H9 (cell line): Measurements from ENCODE around the gene ADARB2. TPM values are rescaled to one million over a fixed set of nuclear protein-coding genes. Genes with fewer than 3 reads are reported as not detected.
A peak's percentile ranks its signal among the peaks of the same experiment; 100 is the strongest.

ENCODE experiments used
- DNase-seq: peaks from one replicate; pipeline ENCODE4 v3.0.0-alpha.2; 2017
- H2AFZ ChIP-seq: one replicate; pipeline ENCODE4 v1.6.1; 2013; ENCODE audit warnings: mild to moderate bottlenecking, low read length, control low read depth, moderate library complexity
- H2AK5ac ChIP-seq: 2 replicates; pipeline ENCODE4 v1.6.1; 2013; ENCODE audit warnings: low read length, control low read depth, mixed read lengths; ENCODE audit not compliant: insufficient read length
- H2BK120ac ChIP-seq: one replicate; pipeline ENCODE4 v1.6.1; 2013; ENCODE audit warnings: low read depth, mild to moderate bottlenecking, low read length, control low read depth, inconsistent platforms; ENCODE audit not compliant: poor library complexity, severe bottlenecking
- H2BK12ac ChIP-seq: 2 replicates; pipeline ENCODE4 v1.6.1; 2013; ENCODE audit warnings: low read length, control low read depth, mixed read lengths, low read depth; ENCODE audit not compliant: insufficient read length
- H2BK15ac ChIP-seq: 2 replicates; pipeline ENCODE4 v1.6.1; 2013; ENCODE audit warnings: low read depth, low read length, control low read depth
- H2BK20ac ChIP-seq: one replicate; pipeline ENCODE4 v1.6.1; 2013; ENCODE audit warnings: low read depth, mild to moderate bottlenecking, low read length, control low read depth, inconsistent platforms; ENCODE audit not compliant: poor library complexity, severe bottlenecking
- H2BK5ac ChIP-seq: 2 replicates; pipeline ENCODE4 v1.6.1; 2013; ENCODE audit warnings: low read length, control low read depth, mixed read lengths; ENCODE audit not compliant: insufficient read length
- H3K14ac ChIP-seq: 2 replicates; pipeline ENCODE4 v1.6.1; 2013; ENCODE audit warnings: low read length, control low read depth; ENCODE audit not compliant: insufficient read depth
- H3K18ac ChIP-seq: 2 replicates; pipeline ENCODE4 v1.6.1; 2013; ENCODE audit warnings: low read depth, mild to moderate bottlenecking, mixed read lengths, low read length, control low read depth; ENCODE audit not compliant: insufficient read length
- H3K23ac ChIP-seq: 2 replicates; pipeline ENCODE4 v1.6.1; 2013; ENCODE audit warnings: low read length, control low read depth, mixed read lengths, low read depth; ENCODE audit not compliant: insufficient read length
- H3K23me2 ChIP-seq: 2 replicates; pipeline ENCODE4 v1.6.1; 2013; ENCODE audit warnings: low read depth, mild to moderate bottlenecking, mixed read lengths, low read length, control low read depth; ENCODE audit not compliant: insufficient read length, poor library complexity, severe bottlenecking
- H3K27ac ChIP-seq: 2 replicates; pipeline ENCODE4 v1.5.1; 2013; ENCODE audit warnings: low read length, control low read depth, mixed read lengths, low read depth; ENCODE audit not compliant: insufficient read length
- H3K27me3 ChIP-seq: 2 replicates; pipeline ENCODE4 v1.6.1; 2013; ENCODE audit warnings: low read length, control low read depth, inconsistent platforms; ENCODE audit not compliant: insufficient read depth
- H3K4ac ChIP-seq: 2 replicates; pipeline ENCODE4 v1.6.1; 2013; ENCODE audit warnings: low read depth, mild to moderate bottlenecking, control low read depth, inconsistent platforms, low read length, moderate library complexity
- H3K4me1 ChIP-seq: 2 replicates; pipeline ENCODE4 v1.6.1; 2013; ENCODE audit warnings: low read length, control low read depth, inconsistent platforms; ENCODE audit not compliant: insufficient read depth
- H3K4me2 ChIP-seq: 2 replicates; pipeline ENCODE4 v1.6.1; 2013; ENCODE audit warnings: low read length, control low read depth, mixed read lengths; ENCODE audit not compliant: insufficient read length, insufficient read depth
- H3K56ac ChIP-seq: 2 replicates; pipeline ENCODE4 v1.6.1; 2013; ENCODE audit warnings: low read depth, mild to moderate bottlenecking, mixed read lengths, low read length, control low read depth; ENCODE audit not compliant: insufficient read length
- H3K79me1 ChIP-seq: 2 replicates; pipeline ENCODE4 v1.6.1; 2013; ENCODE audit warnings: low read depth, mild to moderate bottlenecking, moderate library complexity, low read length, control low read depth, inconsistent platforms; ENCODE audit not compliant: insufficient read depth, poor library complexity, severe bottlenecking
- H3K79me2 ChIP-seq: 2 replicates; pipeline ENCODE4 v1.6.1; 2013; ENCODE audit warnings: low read length, control low read depth, inconsistent platforms; ENCODE audit not compliant: insufficient read depth
- H3K9ac ChIP-seq: 2 replicates; pipeline ENCODE4 v1.6.1; 2013; ENCODE audit warnings: low read length, control low read depth, mixed read lengths; ENCODE audit not compliant: insufficient read length; ENCODE audit errors: extremely low read depth
- H3K9me3 ChIP-seq: one replicate; pipeline ENCODE4 v1.6.1; 2013; ENCODE audit warnings: low read depth, low read length, inconsistent platforms; ENCODE audit not compliant: control insufficient read depth
- H3T11ph ChIP-seq: one replicate; pipeline ENCODE4 v1.6.1; 2013; ENCODE audit warnings: mild to moderate bottlenecking, low read length, control low read depth, inconsistent platforms
- H4K20me1 ChIP-seq: one replicate; pipeline ENCODE4 v1.6.1; 2013; ENCODE audit not compliant: control insufficient read depth, insufficient read length, insufficient read depth
- H4K5ac ChIP-seq: 2 replicates; pipeline ENCODE4 v1.6.1; 2013; ENCODE audit warnings: low read depth, mild to moderate bottlenecking, mixed read lengths, low read length, control low read depth; ENCODE audit not compliant: insufficient read length
- H4K8ac ChIP-seq: replicated peaks from 2 replicates; pipeline ENCODE4 v1.6.1; 2013; ENCODE audit warnings: low read length, control low read depth, mixed read lengths, low read depth; ENCODE audit not compliant: insufficient read length
- H4K91ac ChIP-seq: 2 replicates; pipeline ENCODE4 v1.6.1; 2013; ENCODE audit warnings: low read depth, mild to moderate bottlenecking, moderate library complexity, mixed read lengths, low read length, control low read depth; ENCODE audit not compliant: insufficient read length
- H3K27ac Mint-ChIP-seq, 3 experiments: 2 replicates in 2 of 3; 3 replicates in 1 of 3; pipeline ENCODE4 v1.8.0; 2020 to 2021; ENCODE audit warnings: mixed read lengths in 3 of 3, mild to moderate bottlenecking in 1 of 3, moderate library complexity in 1 of 3
- H3K27me3 Mint-ChIP-seq: 2 replicates; pipeline ENCODE4 v1.8.0; 2021; ENCODE audit warnings: low read depth, mild to moderate bottlenecking, moderate library complexity, mixed read lengths
- H3K36me3 Mint-ChIP-seq, 3 experiments: 2 replicates in 2 of 3; 3 replicates in 1 of 3; pipeline ENCODE4 v1.8.0; 2020 to 2021; ENCODE audit warnings: low read depth in 3 of 3, mixed read lengths in 3 of 3; ENCODE audit not compliant: insufficient read depth in 1 of 3
- H3K4me1 Mint-ChIP-seq, 2 experiments: 2 replicates each; pipeline ENCODE4 v1.8.0; 2020; ENCODE audit warnings: mixed read lengths in 2 of 2
- H3K4me3 Mint-ChIP-seq, 2 experiments: 2 replicates in 1 of 2; 3 replicates in 1 of 2; pipeline ENCODE4 v1.8.0; 2020 to 2021; ENCODE audit warnings: mild to moderate bottlenecking in 2 of 2, mixed read lengths in 2 of 2, moderate library complexity in 1 of 2
- H3K9me3 Mint-ChIP-seq, 2 experiments: 2 replicates in 1 of 2; 3 replicates in 1 of 2; pipeline ENCODE4 v1.8.0; 2020; ENCODE audit warnings: mild to moderate bottlenecking in 2 of 2, mixed read lengths in 2 of 2, moderate library complexity in 1 of 2
- CTCF ChIP-seq: fragments of 200-600 bp; sonication (generic); conservative IDR thresholded peaks from 3 replicates; pipeline ENCODE4 v1.8.0; 2021; ENCODE audit warnings: antibody characterized with exemption, mild to moderate bottlenecking
- WGBS: extraction: QIAGEN DNeasy Blood & Tissue Kit; methylation state at CpG from one replicate; pipeline ENCODE4 v1.1.7; 2013; ENCODE audit warnings: missing lambda C conversion rate, low lambda C conversion rate, mixed read lengths; ENCODE audit not compliant: insufficient read length; ENCODE audit errors: extremely low coverage; 5-methylcytosine and 5-hydroxymethylcytosine counted together
- total RNA-seq: library from RNA; stranded (reverse); gene quantifications from 2 replicates; pipeline ENCODE4 v1.2.1, GENCODE V29; 2021

The ADARB2 gene
- total RNA-seq, 1 experiment from 2014 or later: 0.87 TPM

GRCh38 chr10:1408651-1409367, 328.5 kb downstream of the ADARB2 start:
- H2BK15ac ChIP-seq: no peak overlapping the region
- H4K91ac ChIP-seq: no peak overlapping the region
- no peaks in the 10 kb centered on the region for H3K9me3 Mint-ChIP-seq
- H2BK12ac ChIP-seq: no peak overlapping the region
- no peak overlapping the region for H3K23ac ChIP-seq
- no peak overlapping the region for H3K4ac ChIP-seq
- no CpG with 5 or more reads among the region's 26 CpGs for WGBS
- no peak overlapping the region for H3K9ac ChIP-seq
- no peak overlapping the region for H3K27ac Mint-ChIP-seq
- no peaks in the 10 kb centered on the region for H4K20me1 ChIP-seq
- no peak overlapping the region for H3K18ac ChIP-seq
- no peak overlapping the region for H3K4me3 Mint-ChIP-seq
- H3K14ac ChIP-seq: peak overlapping the region; percentile 28; the same call in 1 of the 2 replicates
- H2BK5ac ChIP-seq: no peak overlapping the region
- TF ChIP-seq CTCF: no peak
- no peaks in the 10 kb centered on the region for H3K27me3 ChIP-seq
- H3K27ac ChIP-seq: no peak overlapping the region
- no peak overlapping the region for H2AFZ ChIP-seq
- H3K56ac ChIP-seq: no peak overlapping the region
- no peak overlapping the region for H2BK120ac ChIP-seq
- no peaks in the 10 kb centered on the region for H3K9me3 ChIP-seq
- no peaks in the 10 kb centered on the region; the same call in none of the 2 replicates for H3K27me3 Mint-ChIP-seq
- no peak overlapping the region for H4K5ac ChIP-seq
- H3K79me2 ChIP-seq: no peaks in the 10 kb centered on the region
- H3K23me2 ChIP-seq: no peaks in the 10 kb centered on the region
- no peak overlapping the region for H3K4me2 ChIP-seq
- DNase-seq: no peak
- H3K4me1 Mint-ChIP-seq: peaks cover 6 to 12% of the 10 kb centered on the region in 2 experiments
- no peaks in the 10 kb centered on the region for H3K79me1 ChIP-seq
- no peak overlapping the region for H2AK5ac ChIP-seq
- H3K4me1 ChIP-seq: no peaks in the 10 kb centered on the region
- H4K8ac ChIP-seq: no peak overlapping the region
- no peak overlapping the region for H2BK20ac ChIP-seq
- H3T11ph ChIP-seq: no peak overlapping the region
- no peaks in the 10 kb centered on the region for H3K36me3 Mint-ChIP-seq
